Daoy (cell line): Measurements from ENCODE around the gene AADACL3. TPM values are rescaled to one million over a fixed set of nuclear protein-coding genes. Genes with fewer than 3 reads are reported as not detected.
"Not testable (repeated sequence)": the region's sequence is repeated elsewhere in the genome, so short reads cannot be mapped to it uniquely, and the experiment has no call there.

ENCODE experiments used
- DNase-seq: peaks from one replicate; pipeline ENCODE4 v3.0.0-alpha.2; 2015; ENCODE audit warnings: low read depth
- total RNA-seq: library from RNA; depleted of rRNA; stranded (reverse); fragments of >200 nt; shearing (Covaris generic); gene quantifications from 2 replicates; pipeline ENCODE4 v1.2.3, GENCODE V29; 2014

The AADACL3 gene
- total RNA-seq, 1 experiment from 2014 or later = not detected

DNA sequence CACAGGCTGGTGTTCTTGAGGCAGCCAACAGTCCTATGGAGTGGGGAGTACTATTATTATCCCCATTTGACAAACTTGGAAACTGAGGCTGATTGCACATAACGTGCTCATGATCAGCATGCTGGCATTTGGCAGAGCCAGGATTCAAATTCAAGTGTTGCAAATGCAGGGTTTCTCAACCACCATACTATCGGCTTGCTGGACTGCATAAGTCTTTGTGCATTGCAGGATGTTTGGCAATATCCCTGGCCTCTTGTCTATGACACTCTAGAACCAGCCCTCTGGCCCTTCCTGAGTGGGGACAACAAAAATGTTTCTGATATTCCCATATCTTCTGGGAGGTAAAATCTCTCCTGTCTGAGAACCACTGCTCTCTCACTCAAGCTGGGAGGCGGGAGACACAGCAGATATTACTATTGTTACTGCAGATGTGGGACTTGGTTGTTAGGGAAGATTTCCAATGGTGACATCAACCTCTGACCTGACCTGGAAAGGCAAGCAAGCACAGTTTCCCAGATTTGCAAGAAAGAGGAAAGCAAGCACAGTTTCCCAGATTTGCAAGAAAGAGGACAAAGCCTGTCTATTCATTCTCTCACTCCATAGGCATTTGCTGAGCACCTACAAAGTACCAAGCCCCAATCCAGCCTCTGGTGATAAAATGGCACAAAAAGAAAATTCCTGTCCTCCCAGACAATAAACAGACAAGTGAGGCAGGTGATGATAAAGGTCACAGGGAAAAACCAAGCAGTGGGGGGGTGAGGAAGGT lies 1.0 kb upstream of the AADACL3 start:
- DNase-seq = no peak

DNA sequence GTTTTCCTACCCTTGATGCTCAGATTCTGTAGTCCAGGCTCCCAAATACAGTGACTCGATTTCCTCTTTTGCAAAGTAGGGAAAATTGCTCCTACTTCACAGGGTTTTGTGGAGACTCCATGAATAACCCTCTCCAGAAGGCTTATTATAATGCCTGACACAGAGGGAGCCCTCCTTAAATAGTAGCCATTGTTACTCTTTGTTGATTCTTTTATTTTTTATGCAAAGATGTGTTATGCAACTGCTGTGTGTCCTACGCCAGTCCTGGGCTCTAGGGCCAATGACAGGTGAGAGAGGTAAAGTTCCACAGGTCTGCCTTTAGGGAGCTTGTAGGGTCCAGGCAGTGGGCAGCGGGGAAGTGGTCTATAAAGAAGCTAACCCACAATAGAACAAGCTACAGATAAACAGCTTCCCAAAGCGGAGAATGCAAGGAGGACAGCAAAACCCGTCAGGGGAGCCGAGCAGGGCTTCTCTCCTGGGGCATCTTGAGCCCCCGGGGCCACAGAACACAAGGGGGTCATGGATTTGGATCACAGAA lies 1.5 kb downstream of the AADACL3 start:
- no peak for DNase-seq

DNA sequence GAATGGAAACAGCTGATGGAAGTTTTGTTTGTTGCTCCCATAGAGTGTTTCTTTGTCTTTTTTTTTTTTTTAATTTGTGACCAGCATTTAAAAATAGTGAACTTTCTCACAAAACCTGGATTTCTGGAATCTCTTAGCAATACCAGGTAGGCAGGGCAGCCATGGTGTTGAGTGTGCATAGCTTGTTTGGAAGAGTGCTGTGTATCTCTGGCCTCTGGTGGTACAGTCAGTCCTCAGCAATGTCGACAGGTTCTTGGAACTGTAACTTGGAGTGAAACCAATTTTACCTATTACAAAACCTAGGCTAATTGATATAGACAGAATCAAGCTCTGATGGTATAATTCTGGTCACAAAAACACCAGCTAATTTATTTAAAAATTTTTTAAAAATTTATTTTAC lies 6.7 kb downstream of the AADACL3 start:
- no peak for DNase-seq

DNA sequence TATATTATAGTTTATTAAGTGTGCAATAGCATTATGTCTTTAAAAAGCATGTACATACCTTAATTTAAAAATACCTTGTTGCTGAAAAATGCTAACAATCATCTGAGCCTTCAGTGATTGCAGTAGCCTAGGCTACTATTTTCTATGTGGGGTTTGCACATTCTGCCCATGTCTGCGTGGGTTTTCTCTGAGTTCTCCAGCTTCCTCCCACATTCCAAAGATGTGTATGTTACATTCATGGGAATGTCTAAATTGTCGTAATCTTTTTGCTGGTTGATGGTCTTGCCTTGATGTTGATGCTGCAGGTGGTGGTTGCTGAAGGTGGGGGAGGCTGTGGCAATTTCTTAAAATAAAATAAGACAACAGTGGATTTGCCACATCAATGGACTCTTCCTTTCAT lies 12.5 kb downstream of the AADACL3 start:
- no peak for DNase-seq

DNA sequence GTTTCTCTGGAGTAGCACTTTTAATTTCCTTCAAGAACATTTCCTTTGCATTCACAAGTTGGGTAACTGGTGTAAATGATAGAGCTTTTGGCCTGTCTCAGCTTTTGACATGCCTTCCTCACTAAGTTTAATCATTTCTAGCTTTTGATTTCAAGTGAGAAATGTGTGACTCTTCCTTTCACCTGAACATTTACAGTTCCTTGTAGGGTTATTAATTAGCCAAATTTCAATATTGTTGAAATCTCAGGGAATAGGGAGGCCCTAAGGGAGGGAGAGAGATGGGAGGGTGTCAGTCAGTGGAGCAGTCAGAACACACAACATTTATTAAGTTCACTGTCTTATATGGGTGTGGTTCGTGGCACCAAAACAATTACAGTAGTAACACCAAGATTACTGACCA lies 14.2 kb downstream of the AADACL3 start:
- DNase-seq = no peak

DNA sequence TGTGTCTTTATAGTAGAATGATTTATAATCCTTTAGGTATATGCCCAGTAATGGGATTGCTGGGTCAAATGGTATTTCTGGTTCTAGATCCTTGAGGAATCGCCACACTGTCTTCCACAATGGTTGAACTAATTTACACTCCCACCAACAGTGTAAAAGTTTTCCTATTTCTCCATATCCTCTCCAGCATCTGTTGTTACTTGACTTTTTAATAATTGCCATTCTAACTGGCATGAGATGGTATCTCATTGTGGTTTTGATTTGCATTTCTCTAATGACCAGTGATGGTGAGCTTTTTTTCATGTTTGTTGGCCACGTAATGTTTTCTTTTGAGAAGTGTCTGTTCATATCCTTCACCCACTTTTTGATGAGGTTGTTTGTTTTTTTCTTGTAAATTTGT lies 15.2 kb downstream of the AADACL3 start:
- DNase-seq = not testable (repeated sequence)

DNA sequence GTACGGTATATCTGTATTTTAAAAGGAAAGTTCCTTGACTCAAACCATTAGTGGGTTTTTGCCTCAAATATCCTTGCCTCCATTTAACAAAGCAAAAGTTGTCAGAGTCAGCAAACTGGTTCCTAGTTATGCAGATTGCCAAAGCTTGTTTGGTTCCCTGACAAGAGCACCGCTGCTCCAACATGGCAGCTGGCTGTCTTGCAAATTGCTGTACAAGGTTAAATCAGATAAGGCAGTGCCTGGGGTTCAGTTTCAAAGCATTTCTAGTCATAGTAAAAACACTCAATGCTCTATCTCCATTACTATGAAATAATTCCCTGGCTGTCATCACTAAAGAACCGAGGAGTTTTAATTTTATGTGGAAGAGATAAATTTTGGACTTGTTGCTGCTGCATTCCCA lies 18.7 kb downstream of the AADACL3 start:
- DNase-seq = no peak

DNA sequence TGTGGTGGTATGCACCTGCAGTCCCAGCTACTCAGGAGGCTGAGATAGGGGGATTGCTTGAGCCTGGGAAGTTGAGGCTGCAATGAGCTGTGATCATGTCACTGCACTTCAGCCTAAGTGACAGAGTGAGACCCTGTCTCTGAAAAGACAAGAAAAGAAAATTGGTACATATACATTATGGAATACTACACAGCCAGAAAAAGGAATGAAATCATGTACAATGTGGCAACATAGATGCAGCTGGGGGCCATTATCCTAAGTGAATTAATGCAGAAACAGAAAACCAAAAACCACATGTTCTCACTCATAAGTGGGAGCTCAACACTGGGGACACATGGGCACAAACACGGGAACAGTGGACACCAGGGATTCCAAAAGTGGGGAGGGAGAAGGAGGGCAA lies 23.0 kb downstream of the AADACL3 start:
- no peak for DNase-seq

DNA sequence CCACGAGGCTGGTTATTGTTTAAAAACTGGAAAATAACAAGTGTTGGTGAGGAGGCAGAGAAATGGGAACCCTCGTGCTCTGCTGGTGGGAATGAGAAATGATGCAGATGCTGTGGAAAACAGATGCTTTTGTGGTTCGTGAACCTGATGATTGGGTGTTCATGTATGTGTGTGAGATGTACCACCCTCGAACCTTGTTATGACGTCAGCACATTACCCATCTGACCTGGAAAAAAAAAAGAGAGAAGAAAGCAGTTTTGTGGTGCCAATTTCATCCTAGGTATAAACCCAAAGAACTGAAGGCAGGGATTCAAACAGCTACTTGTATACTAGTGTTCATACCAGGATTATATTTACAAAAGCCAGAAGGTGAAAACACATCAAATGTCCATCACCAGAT lies 23.7 kb downstream of the AADACL3 start:
- no peak for DNase-seq

DNA sequence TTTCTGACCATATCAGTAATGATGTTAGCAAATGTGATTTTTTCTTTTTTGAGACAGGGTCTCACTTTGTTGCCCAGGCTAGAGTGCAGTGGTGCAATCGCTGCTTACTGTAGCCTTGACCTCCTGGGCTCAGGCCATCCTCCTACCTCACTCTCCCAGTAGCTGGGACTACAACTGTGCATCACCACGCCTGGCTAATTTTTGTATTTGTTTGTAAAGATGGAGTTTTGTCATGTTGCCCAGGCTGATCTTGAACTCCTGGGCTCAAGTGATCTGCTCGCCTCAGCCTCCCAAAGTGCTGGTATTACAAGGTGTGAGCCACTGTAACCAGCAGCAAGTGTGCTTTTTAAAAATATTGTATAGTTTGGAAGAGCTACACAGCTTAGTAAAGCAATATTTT lies 26.0 kb downstream of the AADACL3 start:
- DNase-seq = no peak

DNA sequence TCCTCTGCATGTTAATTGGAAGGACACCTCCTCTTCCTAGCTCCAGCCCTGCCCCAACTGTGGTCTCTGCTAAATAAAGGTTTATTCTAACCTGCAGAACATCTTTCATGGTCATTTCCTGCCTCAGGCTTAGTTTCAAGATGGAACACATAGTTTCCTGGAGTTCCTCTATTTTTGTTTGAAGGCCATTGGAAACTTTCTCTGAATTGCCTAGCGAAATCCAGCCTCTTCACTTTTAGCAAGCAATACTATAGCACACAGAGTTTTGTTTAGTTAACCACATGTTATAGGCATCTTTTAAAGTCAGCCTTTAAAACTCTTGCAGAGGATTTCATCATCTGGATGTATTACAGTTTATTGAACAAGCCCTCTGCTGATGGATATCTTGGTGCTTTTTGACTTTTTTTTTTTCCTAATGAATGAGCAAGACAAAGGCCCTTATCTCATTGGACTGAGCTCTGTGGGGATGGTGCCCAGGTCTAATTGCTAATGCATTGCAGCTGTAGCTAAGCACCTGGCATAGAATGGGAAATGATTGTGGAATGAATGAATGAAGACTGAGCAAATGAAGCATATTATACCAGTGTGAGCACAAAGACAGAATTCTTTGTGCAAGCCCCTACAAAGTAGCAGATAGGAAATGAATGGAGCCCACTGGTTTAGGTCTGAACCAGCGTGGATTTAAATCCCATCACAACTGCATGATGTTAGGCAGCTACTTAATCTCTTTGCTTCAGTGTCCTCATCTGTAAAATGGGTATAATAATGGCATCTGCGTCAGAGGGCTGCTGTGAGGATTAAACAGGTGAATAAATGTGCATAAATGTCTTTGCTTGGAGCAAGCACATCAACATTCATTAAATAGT lies 29.4 kb downstream of the AADACL3 start:
- no peak for DNase-seq

DNA sequence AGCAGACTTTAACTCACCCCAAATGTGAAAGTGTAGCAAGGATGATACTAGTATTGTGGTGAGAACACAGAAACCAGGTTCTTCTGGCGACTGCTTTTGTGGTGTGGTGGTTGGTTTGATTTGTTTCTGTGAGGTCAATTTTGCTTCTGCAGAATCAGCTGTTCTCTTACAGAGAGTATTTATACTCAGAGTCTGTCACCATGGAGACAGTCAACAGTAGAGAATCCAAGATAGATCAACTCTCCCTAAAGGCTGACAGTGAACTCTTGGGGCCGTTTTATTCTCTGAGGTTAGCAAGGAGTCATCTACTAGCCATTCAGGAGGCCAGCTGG lies 30.0 kb downstream of the AADACL3 start, which contains the start of gene CFAP107:
TSS of gene CFAP107 (plus strand) at position 209 of the 332 bp plus-strand sequence. CDS start 231 bp downstream, outside the sequence.
- no peak for DNase-seq

DNA sequence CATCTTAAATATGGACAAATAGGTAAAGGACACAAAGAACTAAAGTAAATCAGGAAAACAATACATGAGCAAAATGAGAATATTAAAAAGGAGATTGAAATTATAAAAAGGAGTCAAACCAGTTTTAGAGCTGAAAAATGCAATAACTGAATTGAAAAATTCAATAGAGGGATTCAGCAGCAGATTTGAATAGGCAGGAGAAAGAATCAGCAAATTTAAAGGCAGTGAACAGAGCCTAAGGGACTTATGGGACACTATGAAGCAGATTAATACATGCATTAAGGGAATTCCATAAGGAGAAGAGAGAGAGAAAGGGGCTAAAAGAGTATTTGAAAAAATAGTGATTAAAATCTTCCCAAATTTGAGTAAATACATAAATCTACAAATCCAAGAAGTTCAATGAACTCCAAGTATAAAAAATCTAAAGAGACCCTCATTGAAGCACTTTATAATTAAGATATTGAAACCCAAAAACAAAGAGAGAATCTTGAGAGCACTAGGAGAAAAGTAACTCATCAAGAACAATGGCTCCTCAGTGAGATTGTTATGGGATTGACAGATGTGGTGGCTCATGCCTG lies 33.0 kb downstream of the AADACL3 start:
- DNase-seq = no peak

DNA sequence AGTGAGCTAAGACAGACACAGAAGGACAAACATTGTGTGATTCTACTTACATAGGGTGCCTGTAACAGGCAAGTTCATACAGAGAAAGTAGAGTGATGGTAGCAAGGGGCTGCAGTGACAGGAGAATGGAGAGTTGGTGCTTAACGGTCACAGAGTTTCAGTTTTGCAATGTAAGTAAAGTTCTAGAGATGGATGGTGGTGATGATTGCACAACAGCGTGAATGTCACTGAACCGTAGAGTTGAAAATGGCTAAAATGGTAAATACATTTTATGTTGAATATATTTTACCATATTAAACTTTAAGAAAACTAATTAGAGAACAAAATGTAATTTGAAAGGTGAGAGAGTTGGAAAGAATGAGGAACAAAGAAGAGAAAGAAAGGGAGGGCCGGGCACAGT lies 38.8 kb downstream of the AADACL3 start:
- DNase-seq = no peak

DNA sequence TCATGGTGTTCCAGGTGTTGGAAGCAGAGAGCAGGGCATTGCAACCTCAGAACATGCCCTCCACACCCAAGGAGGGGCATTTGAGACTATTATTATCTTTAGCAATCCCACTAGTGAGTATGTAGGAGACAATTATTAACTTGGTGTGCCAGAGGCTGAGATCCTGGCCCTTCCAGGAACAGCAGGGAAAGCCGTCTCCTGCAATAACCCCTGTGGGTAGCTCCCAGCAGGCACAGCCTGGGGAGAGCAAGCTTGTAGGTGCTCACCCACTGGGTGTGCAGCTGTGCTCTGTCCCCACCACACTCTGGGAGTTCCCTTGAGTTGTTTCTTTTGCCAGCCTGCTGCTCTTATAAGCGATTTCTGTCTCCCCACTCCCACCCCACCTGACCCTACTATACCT lies 40.4 kb downstream of the AADACL3 start:
- DNase-seq = no peak

DNA sequence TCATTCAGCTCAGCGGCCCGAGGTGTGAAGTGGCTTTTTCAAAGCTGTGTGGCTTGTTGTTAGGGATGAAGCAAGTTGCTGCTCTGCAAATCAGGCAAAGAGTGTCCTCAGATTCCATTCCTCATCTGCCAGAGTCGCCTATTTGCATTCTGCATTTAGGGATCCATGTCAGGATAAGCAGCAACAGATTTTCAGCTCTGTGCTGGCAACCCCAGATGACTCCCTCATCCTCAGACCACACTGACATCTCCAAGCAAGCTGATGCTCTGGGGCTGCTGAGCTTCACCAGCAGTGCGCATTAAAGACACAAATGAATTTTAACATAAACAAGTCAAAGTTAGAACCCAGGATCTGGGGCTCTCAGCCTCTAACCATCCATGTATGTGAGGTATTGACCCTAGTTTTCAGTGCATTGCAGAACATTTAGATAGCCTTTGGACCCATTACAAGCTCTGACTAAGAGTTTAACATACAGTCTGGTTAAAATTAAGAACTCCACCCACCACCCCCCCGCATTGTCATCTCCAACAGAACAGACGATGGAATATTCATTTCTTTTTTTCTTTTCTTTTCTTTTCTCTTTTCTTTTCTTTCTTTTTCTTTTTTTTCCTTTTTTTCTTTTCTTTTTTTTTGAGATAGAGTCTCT lies 41.0 kb downstream of the AADACL3 start:
- no peak for DNase-seq

DNA sequence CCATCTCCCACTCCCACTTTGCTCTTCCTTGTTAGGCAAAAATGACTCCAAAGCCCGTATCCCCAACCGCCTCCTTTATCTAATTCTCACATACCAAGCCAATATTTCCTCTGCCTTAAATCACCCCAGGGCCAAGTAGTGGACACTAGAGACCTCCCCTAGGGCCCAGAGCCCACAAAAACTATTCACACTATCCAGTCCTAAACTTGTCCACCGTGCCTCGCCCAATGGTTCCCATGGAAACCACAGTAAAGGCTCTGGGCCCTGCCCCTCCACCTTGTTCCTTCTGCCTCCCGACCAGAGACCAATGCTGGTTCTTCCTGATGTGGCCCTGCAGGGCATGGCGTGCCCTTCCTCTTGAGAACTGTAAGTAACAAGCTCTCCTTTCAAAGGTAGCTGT lies 41.9 kb downstream of the AADACL3 start:
- no peak for DNase-seq

DNA sequence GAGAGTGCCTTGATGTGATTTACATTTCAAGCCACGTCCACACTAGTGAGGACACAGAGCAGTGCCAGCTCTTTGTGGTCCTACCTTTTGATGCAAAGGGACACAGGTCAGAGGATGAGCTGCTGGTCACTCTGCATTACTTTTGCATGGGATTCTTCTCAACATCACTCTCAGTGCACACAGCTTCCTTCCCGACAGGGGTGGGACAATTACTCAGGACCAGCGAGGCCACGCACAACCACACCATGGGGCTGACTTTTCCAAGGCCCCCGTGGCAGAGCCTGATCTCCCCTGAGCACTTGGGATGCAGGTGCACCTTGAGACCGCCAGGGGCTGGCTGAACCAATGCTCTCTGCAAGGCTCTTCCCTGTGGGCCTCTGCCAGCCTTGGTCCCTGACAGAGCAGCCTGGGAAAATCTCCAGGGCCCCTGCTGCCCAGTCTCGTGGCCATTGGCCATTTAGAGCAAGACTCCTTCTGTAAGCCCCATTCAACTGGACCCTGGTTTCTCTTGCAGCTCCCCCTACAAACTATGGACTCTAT lies 44.4 kb downstream of the AADACL3 start:
- DNase-seq = no peak

DNA sequence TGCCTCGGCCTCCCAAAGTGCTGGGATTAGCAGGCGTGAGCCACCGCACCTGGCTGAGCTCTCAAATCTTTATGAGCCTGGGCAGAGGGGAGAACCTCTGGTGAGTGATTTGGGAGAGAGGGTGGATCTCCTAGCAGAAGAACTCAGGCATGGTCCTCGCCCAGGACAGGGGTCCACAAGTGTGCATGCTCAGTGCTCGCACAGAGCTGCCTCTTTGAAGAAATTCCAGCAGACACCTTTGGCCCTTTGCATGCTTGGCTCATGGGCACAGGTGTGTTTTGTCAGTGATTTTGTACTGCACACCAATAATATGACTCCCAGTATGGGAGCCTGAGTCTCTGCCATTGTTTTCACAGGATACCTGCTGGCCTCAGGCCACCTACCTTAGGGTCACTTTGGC lies 45.9 kb downstream of the AADACL3 start:
- DNase-seq = no peak

DNA sequence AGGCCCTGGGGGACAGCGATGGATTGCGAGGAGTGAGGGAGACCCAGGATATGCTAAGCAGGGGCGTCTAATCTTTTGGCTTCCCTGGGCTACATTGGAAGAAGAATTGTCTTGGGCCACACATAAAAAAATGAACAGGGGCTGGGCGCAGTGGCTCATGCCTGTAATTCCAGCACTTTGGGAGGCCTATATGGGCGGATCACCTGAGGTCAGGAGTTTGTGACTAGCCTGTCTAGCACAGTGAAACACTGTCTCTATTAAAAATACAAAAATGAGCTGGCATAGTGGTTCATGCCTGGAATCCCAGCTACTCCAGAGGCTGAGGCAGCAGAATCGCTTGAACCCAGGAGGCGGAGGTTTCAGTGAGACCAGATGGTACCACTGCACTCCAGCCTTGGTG lies 46.9 kb downstream of the AADACL3 start:
- no peak for DNase-seq

DNA sequence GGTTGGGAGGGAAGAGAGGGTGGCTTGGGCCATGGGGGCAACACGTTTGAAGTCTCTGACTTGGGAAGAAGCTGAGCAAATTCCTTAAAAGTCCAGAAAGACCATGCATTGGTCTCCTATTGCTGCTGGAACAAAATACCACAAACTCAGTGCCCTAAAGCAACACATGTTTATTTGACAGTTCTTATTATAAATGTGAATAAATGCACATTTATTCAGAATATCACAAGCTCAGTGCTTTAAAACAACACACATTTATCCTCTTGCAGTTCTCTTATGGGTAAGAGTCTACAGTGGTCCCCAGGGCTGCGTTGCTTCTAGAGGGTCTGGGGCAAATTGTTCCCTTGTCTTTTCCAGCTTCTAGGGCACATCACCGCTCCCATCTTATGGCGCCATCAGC lies 47.6 kb downstream of the AADACL3 start:
- DNase-seq = no peak

DNA sequence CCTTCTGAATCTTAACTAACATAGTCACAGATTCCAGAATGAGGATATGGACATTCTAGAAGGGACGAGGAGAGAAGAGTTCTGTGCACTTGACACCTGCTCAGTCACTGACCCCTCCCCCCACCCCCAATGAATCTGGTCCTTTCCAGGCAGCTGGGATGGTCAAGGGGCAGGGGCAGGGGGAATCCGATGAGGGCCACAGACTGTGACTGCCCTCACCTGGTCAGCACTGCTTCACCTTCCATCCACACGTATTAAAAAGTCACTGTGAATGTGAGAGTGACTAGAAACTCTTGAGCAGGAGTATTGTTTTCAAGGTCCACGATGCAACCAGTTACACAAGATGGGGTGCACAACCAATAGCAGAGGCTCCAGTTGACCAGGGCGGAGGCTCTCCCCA lies 48.1 kb downstream of the AADACL3 start:
- DNase-seq = no peak
